Measurements from ENCODE around the gene PRDX3.

Gene PRDX3

DNA sequence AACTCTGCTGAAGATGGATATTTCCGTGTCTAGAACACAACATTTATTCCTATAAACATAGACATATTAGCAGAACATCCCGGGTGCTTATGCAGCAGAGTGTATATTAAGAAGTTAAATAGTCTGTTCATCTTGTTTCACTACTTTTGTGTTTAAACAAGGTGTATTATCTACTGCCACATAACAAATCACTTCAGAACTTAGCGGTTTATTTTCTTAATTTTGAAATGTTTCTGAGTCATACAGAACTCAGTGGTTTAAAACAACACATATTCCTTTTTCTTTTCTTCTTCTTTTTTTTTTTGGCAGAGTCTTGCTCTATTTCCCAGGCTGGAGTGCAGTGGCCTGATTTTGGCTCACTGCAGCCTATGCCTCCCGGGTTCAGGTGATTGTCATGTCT, 48.9 kb downstream of the PRDX3 start:
- DNase-seq (ENCODE audit: low read depth), result no peak
- no peak overlapping the region for H3K4me3 ChIP-seq (ENCODE audit: low read depth, low read length)
- no peak for TF ChIP-seq CTCF (conservative IDR thresholded peaks at IDR 0.05; ENCODE audit: low read depth, low read length)

DNA sequence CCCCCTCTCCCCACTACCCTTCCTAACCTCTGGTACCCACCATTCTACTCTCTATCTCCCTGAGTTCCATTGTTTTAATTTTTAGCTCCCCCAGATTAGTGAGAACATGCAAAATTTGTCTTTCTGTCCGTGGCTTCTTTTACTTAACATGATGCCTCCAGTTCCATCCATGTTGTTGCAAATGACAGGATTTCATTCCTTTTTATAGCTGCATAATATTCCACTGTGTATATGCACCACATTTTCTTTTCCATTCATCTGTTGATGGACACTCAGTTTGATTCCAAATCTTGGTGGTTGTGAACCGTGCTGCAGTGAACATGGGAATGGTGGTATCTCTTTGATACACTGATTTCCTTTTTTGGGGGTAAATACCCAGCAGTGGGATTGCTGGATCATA, 52.7 kb downstream of the PRDX3 start:
- TF ChIP-seq CTCF (conservative IDR thresholded peaks at IDR 0.05; ENCODE audit: low read depth, low read length), result no peak
- no peak for DNase-seq (ENCODE audit: low read depth)
- H3K4me3 ChIP-seq (ENCODE audit: low read depth, low read length), result no peak overlapping the region

GRCh38 chr10:119120875-119121274, 57.7 kb downstream of the PRDX3 start:
- no peak for DNase-seq (ENCODE audit: low read depth)
- no peak for TF ChIP-seq CTCF (conservative IDR thresholded peaks at IDR 0.05; ENCODE audit: low read depth, low read length)

DNA sequence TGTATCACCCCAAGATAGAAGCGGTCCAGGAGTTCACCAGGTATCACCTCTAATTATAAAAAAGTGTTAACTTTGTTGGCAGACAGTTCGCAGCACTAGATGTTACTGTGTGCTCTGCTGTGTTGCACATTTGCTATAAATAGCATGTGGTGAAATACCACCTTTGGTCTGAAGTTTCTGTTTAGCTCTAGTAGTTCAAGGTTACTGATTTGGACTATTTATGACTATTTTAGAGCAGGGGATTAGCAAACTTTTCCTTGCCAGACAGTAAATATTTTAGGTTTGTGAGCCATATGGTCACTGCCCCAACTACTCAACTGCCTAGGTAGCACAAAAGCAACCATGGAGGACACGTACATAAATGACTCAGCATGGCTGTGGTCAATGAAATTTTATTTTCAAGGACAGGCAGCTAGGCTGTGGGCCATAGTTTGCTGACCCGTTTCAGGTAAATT, 58.2 kb downstream of the PRDX3 start:
- peak; percentile 75 for DNase-seq (ENCODE audit: low read depth)
- no peak for TF ChIP-seq CTCF (conservative IDR thresholded peaks at IDR 0.05; ENCODE audit: low read depth, low read length)
- no peak overlapping the region for H3K4me3 ChIP-seq (ENCODE audit: low read depth, low read length)

More at GRCh38 chr10:119120875-119121274, 57.7 kb downstream of the PRDX3 start:
- H3K4me3 ChIP-seq (ENCODE audit: low read depth, low read length), result no peak overlapping the region

GRCh38 chr10:119119400-119119799, 59.2 kb downstream of the PRDX3 start:
- H3K4me3 ChIP-seq (ENCODE audit: low read depth, low read length), result no peak overlapping the region
- no peak for TF ChIP-seq CTCF (conservative IDR thresholded peaks at IDR 0.05; ENCODE audit: low read depth, low read length)
- DNase-seq (ENCODE audit: low read depth), result no peak

DNA sequence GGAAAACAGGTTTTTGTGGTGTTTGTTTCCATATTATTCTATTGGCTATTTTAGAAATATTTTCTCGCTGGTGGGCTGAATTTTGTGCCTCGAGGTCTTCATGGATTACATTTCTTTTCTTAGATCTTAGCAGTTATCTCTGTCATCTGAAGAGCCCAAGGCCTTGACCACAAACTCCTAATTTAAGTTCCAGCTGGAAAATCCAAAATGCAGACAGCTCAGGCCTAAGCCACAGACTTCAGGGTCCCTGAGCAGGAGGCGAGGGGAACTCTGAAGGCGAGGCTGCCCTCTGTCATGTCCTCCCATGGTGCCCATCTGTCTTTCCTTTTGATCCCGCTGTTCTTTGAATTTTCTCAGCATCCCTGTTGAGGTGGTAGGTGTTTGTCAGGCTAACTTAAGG, 60.4 kb downstream of the PRDX3 start:
- H3K4me3 ChIP-seq (ENCODE audit: low read depth, low read length), result no peak overlapping the region
- no peak for TF ChIP-seq CTCF (conservative IDR thresholded peaks at IDR 0.05; ENCODE audit: low read depth, low read length)
- DNase-seq (ENCODE audit: low read depth), result no peak
